HUES6 (cell line): ENCODE measurements around the gene SVEP1.
"Not testable (repeated sequence)": the region's sequence is repeated elsewhere in the genome, so short reads cannot be mapped to it uniquely, and the experiment has no call there.

ENCODE experiments used
- H3K27ac ChIP-seq: 2 replicates; pipeline ENCODE4 v1.7.0; 2013; ENCODE audit warnings: low read depth, mild to moderate bottlenecking, low read length, inconsistent platforms
- H3K27me3 ChIP-seq: 2 replicates; pipeline ENCODE4 v1.6.1; 2013; ENCODE audit warnings: low read length; ENCODE audit not compliant: control insufficient read depth, insufficient read depth
- H3K36me3 ChIP-seq: 2 replicates; pipeline ENCODE4 v1.6.1; 2013; ENCODE audit warnings: low read length; ENCODE audit not compliant: control insufficient read depth, insufficient read depth
- H3K4me1 ChIP-seq: 2 replicates; pipeline ENCODE4 v1.6.1; 2013; ENCODE audit warnings: low read length; ENCODE audit not compliant: control insufficient read depth, insufficient read depth
- H3K4me3 ChIP-seq: 2 replicates; pipeline ENCODE4 v1.5.1; 2013; ENCODE audit warnings: low read depth, low read length
- H3K9ac ChIP-seq: one replicate; pipeline ENCODE4 v1.6.1; 2013; ENCODE audit warnings: mild to moderate bottlenecking, low read length
- H3K9me3 ChIP-seq: 2 replicates; pipeline ENCODE4 v1.6.1; 2013; ENCODE audit warnings: low read depth, low read length; ENCODE audit not compliant: control insufficient read depth, insufficient read depth

The SVEP1 gene

DNA sequence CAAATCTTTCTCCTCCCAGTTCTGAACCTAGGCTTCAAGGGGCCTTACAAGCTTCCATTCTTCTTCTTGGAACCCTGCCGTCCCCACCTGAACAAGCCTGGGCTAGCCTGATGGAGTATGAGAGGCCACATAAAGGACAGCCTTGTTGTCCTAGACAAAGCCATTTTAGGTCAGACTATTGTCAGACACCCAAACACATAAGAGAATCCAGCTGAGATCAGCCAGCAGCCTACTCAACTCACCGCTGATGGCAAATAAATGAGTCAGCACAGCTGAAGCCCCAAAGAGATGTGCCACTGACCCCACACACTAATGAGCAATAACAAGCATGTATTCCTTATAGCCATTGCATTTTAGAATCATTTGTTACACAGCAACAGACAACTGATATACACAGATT is 33.8 kb downstream of the SVEP1 start:
- Histone ChIP-seq H3K9me3 (no peaks in the 10 kb centered on the region), H3K4me3 (no peak overlapping the region), H3K9ac (no peak overlapping the region), H3K27ac (no peak overlapping the region), H3K27me3 (no peaks in the 10 kb centered on the region), H3K36me3 (no peaks in the 10 kb centered on the region), H3K4me1 (peaks cover 10% of the 10 kb centered on the region)

DNA sequence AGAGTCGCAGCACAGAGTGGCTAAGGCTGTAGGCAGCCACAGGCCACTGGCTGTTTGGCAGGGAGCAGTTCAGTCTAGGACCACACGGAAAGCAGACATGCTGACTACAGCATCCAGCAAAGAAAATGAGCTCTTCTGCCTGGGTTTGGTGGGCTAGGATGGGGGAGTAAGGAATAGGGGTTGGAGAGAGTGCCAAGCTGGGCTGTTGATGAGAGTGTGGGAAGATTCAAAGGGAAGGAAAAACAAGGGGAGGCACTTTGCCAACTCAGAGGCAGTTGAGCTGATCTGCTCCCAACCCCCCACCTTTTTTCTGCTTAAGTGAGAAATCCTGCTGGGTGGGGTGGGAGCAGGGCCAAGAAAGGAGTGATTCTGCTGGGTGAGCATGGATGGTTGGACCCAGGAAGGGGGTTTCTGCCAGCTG is 35.9 kb downstream of the SVEP1 start:
- Histone ChIP-seq H3K9ac (no peak overlapping the region), H3K9me3 (no peaks in the 10 kb centered on the region), H3K36me3 (no peaks in the 10 kb centered on the region), H3K27me3 (no peaks in the 10 kb centered on the region), H3K27ac (no peak overlapping the region), H3K4me3 (no peak overlapping the region), H3K4me1 (peaks cover 10% of the 10 kb centered on the region)

DNA sequence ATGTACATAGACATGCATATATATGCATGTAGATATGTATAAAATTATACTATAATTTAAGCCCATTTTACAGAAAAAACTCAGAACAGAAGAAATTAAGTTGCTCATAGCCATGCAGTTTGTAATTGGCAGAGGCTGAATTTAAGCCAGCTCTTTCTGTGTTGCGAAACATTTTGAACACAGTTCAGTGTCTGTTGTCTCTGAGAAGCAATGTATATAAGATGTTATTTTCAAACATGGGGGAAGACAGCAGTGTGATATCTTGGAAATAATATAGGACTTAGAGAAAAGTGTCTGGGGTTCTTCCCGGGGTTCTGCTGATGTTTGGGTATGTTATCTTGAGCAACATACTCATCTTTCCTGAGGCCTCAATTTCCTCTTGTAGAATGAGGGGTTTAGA is 37.6 kb downstream of the SVEP1 start:
- no peaks in the 10 kb centered on the region for H3K9me3 ChIP-seq
- H3K4me3 ChIP-seq = no peak overlapping the region
- peaks cover 10% of the 10 kb centered on the region for H3K4me1 ChIP-seq
- H3K36me3 ChIP-seq = no peaks in the 10 kb centered on the region
- no peaks in the 10 kb centered on the region for H3K27me3 ChIP-seq
- no peak overlapping the region for H3K27ac ChIP-seq
- no peak overlapping the region for H3K9ac ChIP-seq

DNA sequence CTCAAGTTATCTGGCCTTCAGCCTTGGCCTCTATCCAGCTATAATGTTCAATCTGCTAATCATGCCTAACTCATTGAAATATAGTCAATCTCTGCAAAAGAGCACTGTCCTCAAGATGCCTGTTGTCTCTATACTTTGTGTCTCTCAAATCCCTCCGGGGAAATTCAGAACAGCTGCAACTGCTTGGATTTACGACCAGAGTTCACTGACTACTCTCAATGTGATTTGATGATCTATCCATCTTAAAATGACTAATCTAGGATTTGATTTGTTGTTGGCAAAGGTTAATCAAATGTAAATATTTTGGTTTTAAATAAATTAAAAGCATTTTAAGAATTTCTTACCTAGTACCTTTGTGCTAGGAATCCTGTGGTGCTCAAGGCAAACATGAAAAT is 40.9 kb downstream of the SVEP1 start:
- Histone ChIP-seq H3K9me3 (0 out of 2 replicates have a peak, but pooled peaks cover 3% of the 10 kb centered on the region), H3K27me3 (no peaks in the 10 kb centered on the region), H3K36me3 (no peaks in the 10 kb centered on the region), H3K4me3 (no peak overlapping the region), H3K9ac (no peak overlapping the region), H3K4me1 (peaks cover 6% of the 10 kb centered on the region; the same call in 1 of the 2 replicates), H3K27ac (no peak overlapping the region)

DNA sequence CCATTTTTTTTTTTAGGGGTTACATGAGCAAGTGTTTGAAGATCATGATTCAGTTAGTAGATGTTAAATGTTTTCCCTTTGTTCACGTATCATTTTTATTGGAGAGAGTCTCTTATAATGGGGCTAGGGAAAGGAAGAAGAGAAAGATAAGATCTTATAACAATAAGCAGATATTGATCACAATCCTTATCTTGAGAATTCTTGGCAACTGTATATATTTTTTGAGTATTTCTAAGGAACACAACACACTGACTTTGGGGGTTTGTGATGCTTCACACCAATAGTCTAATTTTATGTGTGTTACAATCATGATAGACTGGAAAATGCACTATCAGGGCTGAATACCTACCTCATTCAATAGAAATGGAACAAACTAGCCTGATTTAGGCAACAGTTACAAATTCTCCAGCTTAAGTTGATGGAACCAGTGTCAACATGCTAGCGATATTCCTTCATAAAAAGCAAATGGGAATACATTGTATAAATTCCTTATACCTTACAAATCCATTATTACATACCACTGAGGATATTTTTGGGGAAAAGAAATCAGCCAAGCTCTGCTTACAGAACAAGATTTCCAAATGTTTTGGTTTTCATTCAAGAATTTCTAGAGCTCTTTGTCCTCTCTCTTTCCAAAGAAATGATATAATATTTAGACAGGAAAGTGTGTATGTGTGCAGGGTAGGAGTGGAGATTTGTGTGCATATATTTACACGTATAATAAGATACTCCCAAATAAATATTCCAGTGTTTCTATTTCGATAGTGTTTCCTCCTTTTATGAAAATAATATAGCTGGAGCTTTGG is 41.5 kb downstream of the SVEP1 start:
- Histone ChIP-seq H3K9me3 (0 out of 2 replicates have a peak, but pooled peaks cover 3% of the 10 kb centered on the region), H3K27ac (no peak overlapping the region), H3K9ac (no peak overlapping the region), H3K4me1 (no peaks in the 10 kb centered on the region), H3K4me3 (no peak overlapping the region), H3K27me3 (no peaks in the 10 kb centered on the region), H3K36me3 (no peaks in the 10 kb centered on the region)

DNA sequence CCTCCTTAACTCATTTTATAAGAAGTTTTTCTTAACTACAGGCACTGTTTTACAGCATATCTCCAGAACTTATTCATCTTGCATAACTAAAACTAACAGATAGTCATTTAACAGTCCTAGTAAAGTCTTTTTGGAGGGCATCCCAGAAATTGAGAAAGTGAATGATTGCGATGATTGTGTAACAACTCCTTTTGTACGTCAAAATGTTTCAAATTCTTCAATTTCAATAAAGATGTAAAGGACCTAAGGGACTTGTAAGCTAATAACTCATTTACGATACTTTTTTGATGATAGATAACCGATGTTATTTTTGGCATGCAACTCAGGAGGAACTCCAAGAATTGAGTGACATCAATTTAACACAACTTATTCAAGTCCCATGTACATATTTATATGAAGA is 42.7 kb downstream of the SVEP1 start:
- no peaks in the 10 kb centered on the region for H3K4me1 ChIP-seq
- 0 out of 2 replicates have a peak, but pooled peaks cover 3% of the 10 kb centered on the region for H3K9me3 ChIP-seq
- no peaks in the 10 kb centered on the region for H3K36me3 ChIP-seq
- H3K27me3 ChIP-seq = no peaks in the 10 kb centered on the region
- no peak overlapping the region for H3K4me3 ChIP-seq
- H3K9ac ChIP-seq = no peak overlapping the region
- no peak overlapping the region for H3K27ac ChIP-seq

DNA sequence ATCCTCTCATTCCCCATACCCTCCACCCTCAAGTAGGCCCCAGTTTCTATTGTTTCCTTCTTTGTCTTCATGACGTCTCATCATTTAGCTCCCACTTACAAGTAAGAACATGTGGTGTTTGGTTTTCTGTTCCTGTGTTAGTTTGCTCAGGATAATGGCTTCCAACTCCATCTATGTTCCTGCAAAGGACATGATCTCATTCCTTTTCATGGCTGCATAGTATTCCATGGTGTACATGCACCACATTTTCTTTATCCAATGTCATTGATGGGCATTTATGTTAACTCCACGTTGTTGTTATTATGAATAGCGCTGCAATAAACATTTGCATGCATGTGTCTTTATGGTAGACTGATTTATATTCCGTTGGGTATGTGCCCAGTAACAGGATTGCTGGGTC is 45.4 kb downstream of the SVEP1 start:
- not testable (repeated sequence) for H3K4me1 ChIP-seq, H3K27me3 ChIP-seq

DNA sequence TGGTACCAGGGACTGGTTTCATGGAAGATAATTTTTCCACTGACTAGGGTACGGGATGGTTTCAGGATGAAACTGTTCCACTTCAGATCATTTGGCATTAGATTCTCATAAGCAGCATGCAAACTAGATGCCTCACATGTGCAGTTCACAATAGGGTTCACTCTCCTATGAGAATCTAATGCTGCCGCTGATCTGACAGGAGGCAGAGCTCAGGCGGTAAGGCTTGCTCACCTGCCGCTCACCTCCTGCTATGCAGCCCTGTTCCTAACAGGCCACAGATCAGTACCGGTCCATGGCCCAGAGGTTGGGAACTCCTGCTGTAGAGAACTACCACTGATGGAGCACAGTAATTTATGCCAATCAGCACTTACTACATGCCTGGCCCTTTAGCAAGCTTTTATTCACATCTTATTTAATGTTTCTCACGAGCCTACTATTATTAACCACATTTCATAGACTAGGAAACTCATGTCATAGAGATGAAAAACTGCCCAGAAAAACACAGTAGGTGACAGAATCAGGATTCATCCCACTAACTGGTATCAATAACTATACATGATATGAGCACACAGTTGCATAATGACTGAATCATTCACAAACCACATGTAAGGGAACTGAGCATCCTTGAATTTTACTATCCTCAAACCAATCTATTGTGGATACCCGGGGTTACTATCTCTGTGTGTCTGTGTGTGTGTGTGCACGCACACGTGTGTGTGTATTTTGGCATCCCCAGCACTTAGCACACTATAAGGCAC is 46.5 kb downstream of the SVEP1 start:
- Histone ChIP-seq H3K9ac (no peak overlapping the region), H3K27me3 (no peaks in the 10 kb centered on the region), H3K27ac (no peak overlapping the region), H3K4me3 (no peak overlapping the region), H3K36me3 (no peaks in the 10 kb centered on the region), H3K9me3 (0 out of 2 replicates have a peak, but pooled peaks cover 3% of the 10 kb centered on the region), H3K4me1 (no peaks in the 10 kb centered on the region)

More for the DNA sequence above, 45.4 kb downstream of the SVEP1 start:
- not testable (repeated sequence) for H3K9me3 ChIP-seq, H3K9ac ChIP-seq, H3K4me3 ChIP-seq, H3K27ac ChIP-seq, H3K36me3 ChIP-seq

DNA sequence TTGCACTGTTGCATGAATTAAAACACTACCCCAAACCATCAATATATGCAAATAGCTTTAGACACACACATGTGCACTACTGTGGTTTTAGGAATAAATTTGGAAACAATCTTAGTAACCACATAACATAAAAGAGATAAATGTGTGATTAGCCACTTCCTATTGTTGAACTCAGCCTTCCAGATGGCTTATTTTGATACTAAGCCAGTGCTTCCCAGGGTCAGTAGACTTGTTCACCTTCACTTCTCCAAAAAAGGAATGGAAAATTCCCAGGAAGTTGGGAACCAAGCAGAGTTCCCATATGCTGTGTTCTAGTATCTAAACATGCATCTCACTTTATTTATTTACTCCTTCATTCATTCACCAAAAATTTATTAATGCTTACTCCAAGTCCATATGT is 47.8 kb downstream of the SVEP1 start:
- Histone ChIP-seq H3K4me1 (no peaks in the 10 kb centered on the region), H3K9me3 (0 out of 2 replicates have a peak, but pooled peaks cover 3% of the 10 kb centered on the region), H3K27ac (no peak overlapping the region), H3K4me3 (no peak overlapping the region), H3K27me3 (no peaks in the 10 kb centered on the region), H3K9ac (no peak overlapping the region), H3K36me3 (no peaks in the 10 kb centered on the region)

DNA sequence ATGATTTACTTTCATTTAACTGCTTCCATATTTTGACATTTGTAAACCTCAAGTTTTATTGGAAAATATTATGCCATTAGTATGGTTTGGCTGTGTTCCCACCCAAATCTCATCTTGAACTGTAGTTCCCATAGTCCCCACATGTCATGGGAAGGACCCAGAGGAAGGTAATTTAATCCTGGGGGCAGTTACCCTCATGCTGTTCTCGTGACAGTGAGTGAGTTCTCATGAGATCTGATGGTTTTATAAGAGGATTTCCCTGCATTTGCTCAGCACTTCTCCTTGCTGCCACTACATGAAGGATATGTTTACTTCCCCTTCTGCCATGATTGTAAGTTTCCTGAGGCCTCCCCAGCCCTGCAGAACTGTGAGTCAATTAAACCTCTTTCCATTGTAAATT is 48.3 kb downstream of the SVEP1 start:
- not testable (repeated sequence) for H3K9ac ChIP-seq, H3K4me3 ChIP-seq, H3K9me3 ChIP-seq, H3K36me3 ChIP-seq, H3K27me3 ChIP-seq, H3K27ac ChIP-seq, H3K4me1 ChIP-seq

DNA sequence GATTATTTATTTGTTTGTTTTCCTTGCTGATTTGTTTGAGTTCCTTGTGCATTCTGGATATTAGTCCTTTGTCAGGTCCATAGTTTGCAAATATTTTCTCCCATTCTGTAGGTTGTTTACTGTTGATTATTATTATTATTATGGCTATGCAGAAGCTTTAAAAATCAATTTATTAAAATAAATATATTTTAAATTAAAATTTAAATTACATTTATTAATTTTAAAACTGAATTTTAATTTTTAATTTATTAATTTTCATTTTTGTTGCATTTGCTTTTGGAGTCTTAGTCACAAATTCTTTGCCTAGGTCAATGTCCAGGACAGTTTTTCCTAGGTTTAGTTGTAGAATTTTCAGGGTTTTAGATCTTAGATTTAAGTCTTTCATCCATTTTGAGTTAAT is 50.9 kb downstream of the SVEP1 start:
- H3K27me3 ChIP-seq = no peaks in the 10 kb centered on the region

More for the DNA sequence above, 50.9 kb downstream of the SVEP1 start:
- no peak overlapping the region for H3K9ac ChIP-seq
- H3K4me3 ChIP-seq = no peak overlapping the region
- no peaks in the 10 kb centered on the region for H3K4me1 ChIP-seq
- H3K9me3 ChIP-seq = no peaks in the 10 kb centered on the region
- H3K27ac ChIP-seq = no peak overlapping the region
- no peaks in the 10 kb centered on the region for H3K36me3 ChIP-seq
